ENCODE results near the gene KCNA3.

Gene KCNA3

DNA sequence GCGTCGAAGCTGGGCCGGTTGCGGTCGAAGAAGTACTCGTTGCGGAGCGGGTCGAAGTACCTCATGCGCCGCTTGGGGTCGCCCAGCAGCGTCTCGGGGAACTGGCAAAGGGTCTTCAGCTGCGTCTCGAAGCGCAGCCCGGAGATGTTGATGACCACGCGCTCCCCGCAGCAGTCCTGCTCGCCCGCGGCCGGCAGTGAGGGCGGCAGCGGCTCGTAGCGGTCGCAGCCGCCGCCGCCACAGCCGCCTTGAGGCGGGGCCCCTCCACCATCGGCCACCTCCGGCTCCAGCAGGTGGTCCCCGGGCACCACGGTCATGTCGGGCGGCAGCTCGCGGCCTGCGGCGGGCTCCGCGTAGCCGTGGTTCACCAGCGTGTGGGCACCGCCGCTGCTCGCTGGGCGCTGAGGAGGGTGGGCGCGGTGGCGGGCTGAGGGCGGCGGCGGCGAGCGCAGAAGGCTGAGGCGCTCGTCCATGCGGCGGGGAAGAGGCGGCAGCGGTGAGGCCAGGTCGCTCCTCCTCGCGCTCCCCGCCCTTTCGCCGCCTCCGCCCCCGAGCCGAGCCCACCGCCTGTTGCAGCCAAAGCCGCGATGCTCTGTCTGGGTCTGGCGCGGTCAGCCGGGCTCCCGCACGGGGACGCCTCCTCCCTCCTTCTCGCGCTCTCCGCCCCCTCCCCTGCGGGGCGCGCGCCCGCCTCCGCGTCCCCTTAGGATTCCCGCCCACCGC lies at the start of gene KCNA3:
TSS of gene KCNA3 (minus strand) at position 604 of the 723 bp plus-strand sequence. CDS start at position 473, 131 bp downstream.
- POLR2A ChIA-PET = no interaction called here
- DNase-seq (ENCODE audit: extremely low spot score) = peak; percentile 81
- TF ChIP-seq FOXM1 (IDR thresholded peaks at IDR 0.05; ENCODE audit: borderline replicate concordance) (no peak), L3MBTL2 (conservative IDR thresholded peaks at IDR 0.05) (peak; percentile 45)
- CTCF ChIA-PET = no interaction called here

DNA sequence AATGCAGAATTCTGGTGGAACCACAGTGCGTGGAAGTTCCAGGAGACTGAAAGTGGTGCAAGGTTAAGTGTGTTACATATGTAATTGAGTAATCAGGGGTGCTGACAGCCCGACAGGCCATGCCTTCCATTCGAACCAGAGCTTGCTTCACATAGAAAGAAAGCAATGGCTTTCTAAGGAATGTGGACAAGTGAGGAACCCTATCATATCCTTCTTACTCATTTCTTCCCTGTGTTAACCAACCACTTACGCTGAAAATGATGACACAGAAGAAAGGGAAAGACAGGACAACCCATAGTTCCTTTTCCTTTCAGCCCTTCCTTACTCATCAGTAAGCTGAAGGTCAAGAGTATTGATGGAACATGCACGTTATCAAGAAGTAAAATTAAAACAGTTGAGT lies 48.1 kb upstream of the KCNA3 start:
- TF ChIP-seq FOXM1 (IDR thresholded peaks at IDR 0.05; ENCODE audit: borderline replicate concordance) (no peak), CTBP1 (IDR thresholded peaks at IDR 0.05; ENCODE audit: borderline replicate concordance) (no peak), SP1 (IDR thresholded peaks at IDR 0.05) (no peak), BHLHE40 (IDR thresholded peaks at IDR 0.05; ENCODE audit: borderline replicate concordance) (no peak), ZNF384 (IDR thresholded peaks at IDR 0.05) (no peak), ARNT (IDR thresholded peaks at IDR 0.05) (no peak), SUZ12 (IDR thresholded peaks at IDR 0.05) (no peak), FOXK2 (IDR thresholded peaks at IDR 0.05) (no peak), TARDBP (IDR thresholded peaks at IDR 0.05) (no peak), NFRKB (IDR thresholded peaks at IDR 0.05) (no peak), FOXA1 (IDR thresholded peaks at IDR 0.05) (no peak), L3MBTL2 (conservative IDR thresholded peaks at IDR 0.05) (no peak), ELF4 (IDR thresholded peaks at IDR 0.05) (no peak)
- TF ChIP-seq, protein P1, sequence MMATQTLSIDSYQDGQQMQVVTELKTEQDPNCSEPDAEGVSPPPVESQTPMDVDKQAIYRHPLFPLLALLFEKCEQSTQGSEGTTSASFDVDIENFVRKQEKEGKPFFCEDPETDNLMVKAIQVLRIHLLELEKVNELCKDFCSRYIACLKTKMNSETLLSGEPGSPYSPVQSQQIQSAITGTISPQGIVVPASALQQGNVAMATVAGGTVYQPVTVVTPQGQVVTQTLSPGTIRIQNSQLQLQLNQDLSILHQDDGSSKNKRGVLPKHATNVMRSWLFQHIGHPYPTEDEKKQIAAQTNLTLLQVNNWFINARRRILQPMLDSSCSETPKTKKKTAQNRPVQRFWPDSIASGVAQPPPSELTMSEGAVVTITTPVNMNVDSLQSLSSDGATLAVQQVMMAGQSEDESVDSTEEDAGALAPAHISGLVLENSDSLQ (IDR thresholded peaks at IDR 0.05) = no peak
- POLR2A ChIA-PET = no interaction called here
- no peak for DNase-seq (ENCODE audit: extremely low spot score)
- CTCF ChIA-PET = no interaction called here

DNA sequence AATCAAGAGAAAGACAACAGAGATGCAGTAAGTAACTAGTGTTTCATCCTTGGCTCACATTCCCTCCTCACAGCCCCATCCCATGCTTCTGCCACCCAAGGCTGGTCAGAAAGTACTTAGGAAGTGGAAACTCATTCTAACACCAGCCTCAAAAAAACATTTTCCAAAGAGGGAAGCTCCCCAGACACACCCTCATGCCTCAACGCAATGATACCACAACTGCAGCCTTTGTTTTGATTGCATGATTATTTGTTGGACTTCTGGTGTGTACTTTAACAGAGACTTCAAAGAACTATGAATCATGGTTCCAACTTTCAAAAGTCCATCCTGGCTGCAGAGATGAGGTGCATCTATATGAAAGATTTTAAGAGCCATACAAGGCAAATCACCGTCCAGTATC lies 45.2 kb upstream of the KCNA3 start:
- DNase-seq (ENCODE audit: extremely low spot score) = no peak
- TF ChIP-seq, protein P1 (IDR thresholded peaks at IDR 0.05) = no peak
- no peak for TF ChIP-seq TARDBP (IDR thresholded peaks at IDR 0.05)
- no peak for TF ChIP-seq ZNF384 (IDR thresholded peaks at IDR 0.05)
- TF ChIP-seq FOXA1 (IDR thresholded peaks at IDR 0.05) = no peak
- TF ChIP-seq SP1 (IDR thresholded peaks at IDR 0.05) = no peak
- no peak for TF ChIP-seq ARNT (IDR thresholded peaks at IDR 0.05)
- no peak for TF ChIP-seq L3MBTL2 (conservative IDR thresholded peaks at IDR 0.05)
- no peak for TF ChIP-seq FOXM1 (IDR thresholded peaks at IDR 0.05; ENCODE audit: borderline replicate concordance)
- TF ChIP-seq BHLHE40 (IDR thresholded peaks at IDR 0.05; ENCODE audit: borderline replicate concordance) = no peak
- CTCF ChIA-PET = no interaction called here
- POLR2A ChIA-PET = no interaction called here

DNA sequence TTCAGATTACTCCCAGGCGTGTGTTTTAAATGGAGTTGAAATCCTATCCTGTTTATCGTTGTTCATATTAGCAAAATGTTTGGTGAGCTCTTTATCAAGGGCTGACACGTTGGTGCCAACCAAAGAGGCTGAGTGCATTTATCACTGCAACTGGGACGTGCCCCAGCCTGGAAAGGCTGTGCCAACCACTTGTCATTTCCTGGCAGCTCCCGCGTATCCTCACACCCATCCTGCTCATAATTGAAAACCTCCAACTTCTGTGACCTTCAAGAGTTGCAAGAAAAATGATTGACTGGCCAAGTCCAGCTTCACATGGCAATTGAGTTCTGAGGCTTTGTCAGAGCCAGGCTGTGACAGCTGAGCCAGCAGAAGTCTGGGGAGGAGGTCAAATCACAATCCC lies 43.7 kb upstream of the KCNA3 start:
- TF ChIP-seq ELF4 (IDR thresholded peaks at IDR 0.05) = no peak
- no peak for TF ChIP-seq FOXK2 (IDR thresholded peaks at IDR 0.05)
- TF ChIP-seq TARDBP (IDR thresholded peaks at IDR 0.05) = no peak
- TF ChIP-seq BHLHE40 (IDR thresholded peaks at IDR 0.05; ENCODE audit: borderline replicate concordance) = no peak
- TF ChIP-seq SP1 (IDR thresholded peaks at IDR 0.05) = no peak
- TF ChIP-seq, protein P1 (IDR thresholded peaks at IDR 0.05) = no peak

DNA sequence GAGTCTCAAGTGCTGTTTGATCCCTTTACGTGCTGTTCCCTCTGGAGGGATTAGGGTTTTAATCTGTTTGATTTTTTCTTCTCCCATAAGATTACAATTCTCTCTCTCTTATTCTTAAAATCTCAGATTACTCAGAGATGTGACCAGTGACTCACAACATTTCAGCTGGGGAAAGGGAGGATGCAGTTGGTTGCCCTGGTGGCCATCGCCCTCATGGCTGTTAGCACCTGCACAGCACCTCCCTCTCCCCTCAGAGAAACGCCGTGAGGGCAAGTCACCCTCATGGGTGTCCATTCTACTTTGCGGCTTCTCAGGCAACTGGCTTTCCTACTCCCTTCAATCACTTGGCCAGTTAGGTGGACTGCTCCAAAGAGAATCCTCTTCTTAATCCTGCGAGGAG lies 42.4 kb upstream of the KCNA3 start:
- ChIA-PET POLR2A (no interaction called here), CTCF (no interaction called here)
- TF ChIP-seq TARDBP (IDR thresholded peaks at IDR 0.05) (no peak), FOXK2 (IDR thresholded peaks at IDR 0.05) (no peak), FOXM1 (IDR thresholded peaks at IDR 0.05; ENCODE audit: borderline replicate concordance) (no peak), ZNF384 (IDR thresholded peaks at IDR 0.05) (no peak), SP1 (IDR thresholded peaks at IDR 0.05) (no peak), CTBP1 (IDR thresholded peaks at IDR 0.05; ENCODE audit: borderline replicate concordance) (no peak), LEF1 (IDR thresholded peaks at IDR 0.05; ENCODE audit: borderline replicate concordance) (no peak), NFRKB (IDR thresholded peaks at IDR 0.05) (no peak), HDGF (IDR thresholded peaks at IDR 0.05; ENCODE audit: borderline replicate concordance) (no peak), FOXA1 (IDR thresholded peaks at IDR 0.05) (no peak)
- TF ChIP-seq, protein P1 (IDR thresholded peaks at IDR 0.05) = no peak
- no peak for DNase-seq (ENCODE audit: extremely low spot score)

More for the DNA sequence above, 43.7 kb upstream of the KCNA3 start:
- ChIA-PET POLR2A (no interaction called here), CTCF (no interaction called here)
- no peak for DNase-seq (ENCODE audit: extremely low spot score)

DNA sequence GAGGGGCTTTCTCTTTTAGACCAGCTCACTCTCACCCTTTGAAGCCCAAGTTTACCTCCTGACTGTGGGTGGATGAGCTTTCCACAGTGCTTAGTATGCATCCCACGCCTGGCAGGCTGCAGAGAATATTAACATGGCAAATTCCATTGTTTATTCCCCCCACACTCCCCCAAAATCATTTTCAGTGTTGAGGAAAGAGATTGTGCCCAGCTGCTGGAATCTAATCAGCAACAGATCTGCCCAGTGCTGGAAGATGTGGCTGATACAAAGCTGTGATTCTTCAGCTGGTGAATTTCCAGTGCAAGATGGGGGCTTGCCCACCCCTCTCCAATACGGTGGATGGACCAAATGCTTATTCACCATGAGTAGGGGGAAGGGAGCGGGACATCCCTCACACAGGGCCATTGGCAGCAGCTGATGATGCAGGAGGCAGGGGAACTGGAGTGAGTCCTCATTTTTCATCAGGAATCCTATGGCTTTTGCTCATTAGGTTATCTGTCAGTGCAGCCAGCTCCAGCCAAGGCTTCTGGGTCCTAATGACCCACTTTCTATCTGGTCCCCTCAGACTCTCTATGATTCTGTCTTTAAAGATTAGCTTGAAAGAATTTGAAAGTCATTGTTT lies 39.7 kb upstream of the KCNA3 start:
- DNase-seq (ENCODE audit: extremely low spot score) = no peak
- TF ChIP-seq BHLHE40 (IDR thresholded peaks at IDR 0.05; ENCODE audit: borderline replicate concordance) (no peak), ELF4 (IDR thresholded peaks at IDR 0.05) (no peak), NFRKB (IDR thresholded peaks at IDR 0.05) (no peak), HDGF (IDR thresholded peaks at IDR 0.05; ENCODE audit: borderline replicate concordance) (no peak), L3MBTL2 (conservative IDR thresholded peaks at IDR 0.05) (no peak), FOXA1 (IDR thresholded peaks at IDR 0.05) (no peak), FOXM1 (IDR thresholded peaks at IDR 0.05; ENCODE audit: borderline replicate concordance) (no peak), TARDBP (IDR thresholded peaks at IDR 0.05) (no peak)
- TF ChIP-seq, protein P1 (IDR thresholded peaks at IDR 0.05) = no peak
- POLR2A ChIA-PET = no interaction called here
- CTCF ChIA-PET = interaction anchor here (1.6 kb wide), 1 partner anchor 51 kb away, joined by 5 read pairs; no protein-coding TSS in a partner anchor
